ENCODE measurements around the gene PTPRN. TPM values are rescaled to one million over a fixed set of nuclear protein-coding genes. Genes with fewer than 3 reads are reported as not detected.
A peak's percentile ranks its signal among the peaks of the same experiment; 100 is the strongest.

The PTPRN gene
- total and polyA plus RNA-seq, 10 of the 15 experiments (the other 5 are each of a cell fraction or from before 2014, with no cell fraction given), result 0.28 to 0.69 TPM; not detected in 8

GRCh38 chr2:219293736-219294231 lies 15.4 kb downstream of the PTPRN start:
- Histone ChIP-seq H2AFZ (ENCODE audit: control insufficient read depth, low read depth, low read length) (peak overlapping the region; percentile 93), H3K9ac (ENCODE audit: control insufficient read depth, insufficient read depth, low read length) (no peak overlapping the region), H4K20me1 (ENCODE audit: control insufficient read depth, insufficient read depth) (no peaks in the 10 kb centered on the region), H3K4me3 (no peak overlapping the region), H3K36me3 (ENCODE audit: control insufficient read depth in 2 of 2, insufficient read depth in 2 of 2, low read length in 1 of 2) (no peaks in the 10 kb centered on the region), H3K9me3 (replicated peaks; ENCODE audit: control insufficient read depth, insufficient read depth, low read length) (no peaks in the 10 kb centered on the region), H3K4me2 (ENCODE audit: control insufficient read depth, insufficient read depth) (no peak overlapping the region), H3K79me2 (ENCODE audit: control insufficient read depth, insufficient read depth, low read length) (no peaks in the 10 kb centered on the region), H3K4me1 (ENCODE audit: control insufficient read depth, insufficient read depth, low read length) (peaks cover 8% of the 10 kb centered on the region), H3K27ac (ENCODE audit: control insufficient read depth, insufficient read depth) (no peak overlapping the region), H3K27me3 (replicated peaks in 1 of 2; ENCODE audit: control insufficient read depth in 2 of 2, insufficient read depth in 2 of 2, low read length in 1 of 2) (peaks cover 0 to 3% of the 10 kb centered on the region in 2 experiments; a peak in 2 of 4 replicates)
- ChIA-PET SMC1A (ENCODE audit: uncharacterized antibody, unreplicated experiment) (interaction anchor here (0.8 to 6.0 kb wide), 5 partner anchors 14 to 135 kb away, joined by 3 to 96 read pairs (median 20); partner anchors contain the start of genes DNAJB2, NHEJ1 and SLC23A3), CTCF (interaction anchor here (0.7 to 10.9 kb wide), 14 partner anchors 15 to 686 kb away, joined by 3 to 257 read pairs (median 14); partner anchors contain the start of genes ABCB6, ANKZF1, ATG9A and CNPPD1), RAD21 (ENCODE audit: unreplicated experiment) (interaction anchor here (1.5 to 6.5 kb wide), 8 partner anchors 15 to 220 kb away, joined by 4 to 78 read pairs (median 16); partner anchors contain the start of genes CNPPD1, DNAJB2, DNPEP and NHEJ1), POLR2A (interaction anchor here (1.3 to 3.7 kb wide), 3 partner anchors 13 to 134 kb away, joined by 6 to 22 read pairs (median 15); partner anchors contain the start of gene NHEJ1)
- no TSS peak for BruUV-seq (replicated peaks)
- in situ Hi-C loops (cut with MboI) (no loop called here), intact Hi-C loops (cut with micrococcal nuclease; ENCODE audit: unreplicated experiment) (loop anchor here (2.0 kb wide), 1 partner anchor 75 kb away; the partner anchor contains the start of gene ABCB6)
- no peak for TF ChIP-seq IKZF1 (conservative IDR thresholded peaks at IDR 0.05)
- no peak for TF ChIP-seq CHD2 (IDR thresholded peaks at IDR 0.05; ENCODE audit: borderline replicate concordance, low read depth, low read length)
- no peak for TF ChIP-seq STAT3 (IDR thresholded peaks at IDR 0.05; ENCODE audit: low read depth, low read length)
- no peak for TF ChIP-seq FOXK2 (IDR thresholded peaks at IDR 0.05)
- no peak for TF ChIP-seq ZNF622 (IDR thresholded peaks at IDR 0.05)
- WGBS (ENCODE audit: insufficient coverage, insufficient replicate concordance, low lambda C conversion rate, missing lambda C conversion rate), result 65% methylated on average over 5 of the region's 5 CpGs
- ATAC-seq (no peak), DNase-seq (ENCODE audit: low read depth, low spot score) (no peak), FAIRE-seq (no peak)

DNA sequence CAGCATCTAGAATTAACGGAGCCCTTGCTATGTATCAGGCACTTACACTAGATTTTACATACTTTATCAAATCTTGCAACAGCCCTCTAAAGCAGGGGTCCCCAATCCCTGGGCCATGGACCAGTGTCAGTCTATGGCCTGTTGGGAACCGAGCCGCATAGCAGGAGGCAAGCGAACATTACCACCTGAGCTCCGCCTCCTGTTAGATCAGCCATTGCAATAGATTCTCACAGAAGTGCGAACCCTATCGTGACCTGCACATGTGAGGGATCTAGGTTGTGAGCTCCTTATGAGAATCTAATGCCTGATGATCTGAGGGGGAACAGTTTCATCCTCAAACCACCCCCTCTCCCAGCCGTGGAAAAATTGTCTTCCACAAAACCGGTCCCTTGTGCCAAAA lies 16.6 kb downstream of the PTPRN start:
- RAD21 ChIA-PET (ENCODE audit: unreplicated experiment), result interaction anchor here (1.6 to 6.5 kb wide), 3 partner anchors 14 to 43 kb away, joined by 5 to 78 read pairs (median 18); partner anchors contain the start of genes DNAJB2 and TUBA4A
- no peak for TF ChIP-seq ZBED1 (IDR thresholded peaks at IDR 0.05; ENCODE audit: borderline replicate concordance)
- no peak for TF ChIP-seq ZNF384 (IDR thresholded peaks at IDR 0.05; ENCODE audit: borderline replicate concordance, low read depth, low read length)
- no peak for TF ChIP-seq MTA3 (IDR thresholded peaks at IDR 0.05; ENCODE audit: borderline replicate concordance, low read length)
- no peak for TF ChIP-seq TCF7 (IDR thresholded peaks at IDR 0.05; ENCODE audit: borderline replicate concordance)
- no peak for TF ChIP-seq MTA2 (IDR thresholded peaks at IDR 0.05; ENCODE audit: low read depth)
- no peak for TF ChIP-seq YY1 (IDR thresholded peaks at IDR 0.05; ENCODE audit: low read depth, low read length)
- no peak for TF ChIP-seq CTCF (IDR thresholded peaks at IDR 0.05 in 2 of 3, conservative IDR thresholded peaks at IDR 0.05 in 1 of 3; ENCODE audit: control insufficient read depth in 2 of 3, extremely low read depth in 1 of 3, insufficient read depth in 1 of 3, low read depth in 3 of 3, low read length in 3 of 3)

More for the DNA sequence above, 16.6 kb downstream of the PTPRN start:
- peaks cover 0 to 3% of the 10 kb centered on the region in 2 experiments; a peak in 2 of 4 replicates for H3K27me3 ChIP-seq (replicated peaks in 1 of 2; ENCODE audit: control insufficient read depth in 2 of 2, insufficient read depth in 2 of 2, low read length in 1 of 2)
- H3K36me3 ChIP-seq (ENCODE audit: control insufficient read depth in 2 of 2, insufficient read depth in 2 of 2, low read length in 1 of 2), result no peaks in the 10 kb centered on the region
- 80% methylated on average over 9 of the region's 9 CpGs for whole genome bisulfite sequencing (ENCODE audit: insufficient coverage, insufficient replicate concordance, low lambda C conversion rate, missing lambda C conversion rate)
- in situ Hi-C loops (cut with MboI) (no loop called here), intact Hi-C loops (cut with micrococcal nuclease; ENCODE audit: unreplicated experiment) (no loop called here)
- no peaks in the 10 kb centered on the region for H4K20me1 ChIP-seq (ENCODE audit: control insufficient read depth, insufficient read depth)
- H3K4me3 ChIP-seq, result no peak overlapping the region
- no peaks in the 10 kb centered on the region for H3K9me3 ChIP-seq (replicated peaks; ENCODE audit: control insufficient read depth, insufficient read depth, low read length)
- no peak overlapping the region for H3K9ac ChIP-seq (ENCODE audit: control insufficient read depth, insufficient read depth, low read length)
- SMC1A ChIA-PET (ENCODE audit: uncharacterized antibody, unreplicated experiment), result interaction anchor here (1.3 to 6.0 kb wide), 3 partner anchors 13 to 138 kb away, joined by 3 to 96 read pairs (median 49); partner anchors contain the start of genes DNAJB2 and NHEJ1
- H3K79me2 ChIP-seq (ENCODE audit: control insufficient read depth, insufficient read depth, low read length), result no peaks in the 10 kb centered on the region
- H3K4me1 ChIP-seq (ENCODE audit: control insufficient read depth, insufficient read depth, low read length), result peaks cover 8% of the 10 kb centered on the region
- no TSS peak for BruUV-seq (replicated peaks)
- no peak overlapping the region for H2AFZ ChIP-seq (ENCODE audit: control insufficient read depth, low read depth, low read length)
- no peak overlapping the region for H3K4me2 ChIP-seq (ENCODE audit: control insufficient read depth, insufficient read depth)
- ATAC-seq (no peak), DNase-seq (ENCODE audit: low read depth, low spot score) (no peak), FAIRE-seq (no peak)
- CTCF ChIA-PET, result interaction anchor here (0.9 to 6.7 kb wide), 4 partner anchors 14 to 133 kb away, joined by 3 to 257 read pairs (median 4); partner anchors contain the start of gene DNAJB2
- POLR2A ChIA-PET, result interaction anchor here (0.8 to 3.7 kb wide), 3 partner anchors 12 to 133 kb away, joined by 4 to 15 read pairs (median 6); partner anchors contain the start of genes NHEJ1 and TUBA4B
- no peak overlapping the region for H3K27ac ChIP-seq (ENCODE audit: control insufficient read depth, insufficient read depth)

All from GM12878 (cell line).